GM12873 (cell line): Measurements from ENCODE around the gene LLCFC1.

ENCODE experiments used
- CTCF ChIP-seq: IDR thresholded peaks from 2 replicates; pipeline ENCODE4 v1.5.1; 2012; ENCODE audit warnings: low read depth, mild to moderate bottlenecking, moderate library complexity, low read length, control low read depth; ENCODE audit not compliant: insufficient read depth; ENCODE audit errors: missing control alignments

LLCFC1 gene

GRCh38 chr7:142919656-142920055 is 19.6 kb upstream of the LLCFC1 start:
- TF ChIP-seq CTCF, result no peak

- TF ChIP-seq CTCF, result no peak
Measured at GRCh38 chr7:142923391-142923790, 15.9 kb upstream of the LLCFC1 start.

GRCh38 chr7:142925413-142925812 is 13.9 kb upstream of the LLCFC1 start:
- peak; percentile 19 for TF ChIP-seq CTCF

- TF ChIP-seq CTCF, result no peak
Measured at GRCh38 chr7:142927085-142927745, 12.1 kb upstream of the LLCFC1 start.

GRCh38 chr7:142927949-142928348 is 11.3 kb upstream of the LLCFC1 start:
- no peak for TF ChIP-seq CTCF

- TF ChIP-seq CTCF, result no peak
Measured at GRCh38 chr7:142930126-142930730, 9.1 kb upstream of the LLCFC1 start.

GRCh38 chr7:142932386-142933091 is 6.7 kb upstream of the LLCFC1 start:
- TF ChIP-seq CTCF, result no peak
